SK-N-SH (cell line): ENCODE data around the gene STX1A.

Experiments
- CHD2 ChIP-seq: fragments of 150-350 bp; IDR thresholded peaks from 2 replicates; pipeline ENCODE4 v1.6.1; 2018; ENCODE audit warnings: low read length; ENCODE audit not compliant: partially characterized antibody
- CTCF ChIP-seq: fragments of 200-600 bp; sonication (generic); IDR thresholded peaks from 2 replicates; pipeline ENCODE4 v1.6.1; 2017; ENCODE audit warnings: antibody characterized with exemption, mild to moderate bottlenecking, moderate library complexity
- ELF1 ChIP-seq: IDR thresholded peaks from 2 replicates; pipeline ENCODE4 v1.4.0; 2012
- EP300 ChIP-seq, 2 experiments: IDR thresholded peaks; 2 replicates each; pipeline versions ENCODE4 v1.4.0 to v1.6.1; 2012; ENCODE audit warnings: borderline replicate concordance in 1 of 2, low read depth in 1 of 2, low read length in 1 of 2
- EZH2phosphoT487 ChIP-seq: fragments of 200-600 bp; sonication (generic); IDR thresholded peaks from 2 replicates; pipeline ENCODE4 v1.6.1; 2017; ENCODE audit warnings: low read depth, mixed run types, mild to moderate bottlenecking, antibody characterized with exemption, moderate library complexity, borderline replicate concordance
- FOXM1 ChIP-seq: IDR thresholded peaks from 2 replicates; pipeline ENCODE4 v1.4.0; 2012; ENCODE audit warnings: low read depth, mild to moderate bottlenecking
- GABPA ChIP-seq: IDR thresholded peaks from 2 replicates; pipeline ENCODE4 v1.4.0; 2012; ENCODE audit warnings: low read depth, mild to moderate bottlenecking
- POLR2AphosphoS5 ChIP-seq: IDR thresholded peaks from 2 replicates; pipeline ENCODE4 v1.6.1; 2012; ENCODE audit warnings: low read depth, low read length
- RFX5 ChIP-seq: IDR thresholded peaks from 2 replicates; pipeline ENCODE4 v1.6.1; 2012; ENCODE audit warnings: mild to moderate bottlenecking, improper control_type of control experiment, low read length
- RXRA ChIP-seq: IDR thresholded peaks from 2 replicates; pipeline ENCODE4 v1.4.0; 2012; ENCODE audit warnings: low read depth, mild to moderate bottlenecking, borderline replicate concordance
- SMC3 ChIP-seq: IDR thresholded peaks from 2 replicates; pipeline ENCODE4 v1.6.1; 2012; ENCODE audit warnings: low read depth, low read length, improper control_type of control experiment
- TAF1 ChIP-seq: IDR thresholded peaks from 2 replicates; pipeline ENCODE4 v1.6.1; 2012; ENCODE audit warnings: low read depth, mild to moderate bottlenecking, low read length, moderate library complexity, borderline replicate concordance
- USF1 ChIP-seq: IDR thresholded peaks from 2 replicates; pipeline ENCODE4 v1.4.0; 2012; ENCODE audit warnings: low read depth, borderline replicate concordance

GRCh38 chr7:73726083-73726466 lies 6.6 kb upstream of the STX1A start:
- TF ChIP-seq RXRA, result no peak
- TF ChIP-seq CTCF, result no peak
- TF ChIP-seq SMC3, result no peak
- no peak for TF ChIP-seq USF1
- no peak for TF ChIP-seq RFX5
- TF ChIP-seq EP300 (IDR thresholded peaks at IDR 0.05; ENCODE audit: borderline replicate concordance in 1 of 2, low read depth in 1 of 2, low read length in 1 of 2), result no peak
- TF ChIP-seq POLR2AphosphoS5, result no peak
- TF ChIP-seq GABPA, result no peak
- no peak for TF ChIP-seq TAF1
- no peak for TF ChIP-seq EZH2phosphoT487
- no peak for TF ChIP-seq ELF1
- no peak for TF ChIP-seq CHD2
- TF ChIP-seq FOXM1, result no peak
